GM21619 (cell line): ENCODE data around the gene OR1I1.
"Not testable (repeated sequence)": the region's sequence is repeated elsewhere in the genome, so short reads cannot be mapped to it uniquely, and the experiment has no call there.

Source experiments
- ATAC-seq: cut with Tn5 transposase; IDR thresholded peaks from one replicate; pipeline ENCODE4 v1.9.1; 2021; ENCODE audit not compliant: unreplicated experiment

OR1I1 gene

DNA sequence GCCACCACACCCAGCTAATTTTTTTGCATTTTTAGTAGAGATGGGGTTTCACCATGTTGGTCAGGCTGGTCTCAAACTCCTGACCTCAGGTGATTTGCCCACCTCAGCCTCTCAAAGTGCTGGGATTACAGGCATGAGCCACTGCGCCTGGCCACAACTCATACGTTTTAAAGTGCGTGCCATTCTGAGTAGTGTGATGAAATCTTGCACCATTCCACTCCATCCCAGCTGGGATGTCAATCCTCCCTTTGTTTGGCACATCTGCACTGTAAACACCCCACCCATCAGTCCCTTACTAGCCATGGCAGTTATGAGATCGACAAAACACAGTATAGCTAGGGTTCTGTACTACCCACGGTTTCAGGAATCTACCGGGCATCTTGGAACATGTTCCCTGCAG, 16.0 kb downstream of the OR1I1 start:
- not testable (repeated sequence) for ATAC-seq

DNA sequence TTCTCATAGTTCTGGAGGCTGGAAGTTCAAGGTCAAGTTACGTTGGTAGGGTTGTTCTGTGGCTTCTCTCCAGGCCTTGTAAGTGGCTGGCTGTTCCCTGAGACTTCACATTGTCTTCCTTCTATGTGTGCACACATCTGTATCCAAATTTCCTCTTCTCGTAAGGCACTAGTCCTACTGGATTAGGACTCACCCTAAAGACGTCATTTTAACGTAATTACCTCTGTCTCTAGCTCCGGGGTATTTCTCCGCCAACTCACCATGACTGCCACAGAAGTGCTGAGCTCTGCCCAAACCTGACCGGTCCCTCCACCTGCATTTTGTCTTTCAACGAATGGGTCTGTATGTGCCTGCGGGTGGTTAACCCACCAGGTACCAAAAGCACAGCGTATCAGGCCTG, 16.4 kb downstream of the OR1I1 start:
- no peak for ATAC-seq

DNA sequence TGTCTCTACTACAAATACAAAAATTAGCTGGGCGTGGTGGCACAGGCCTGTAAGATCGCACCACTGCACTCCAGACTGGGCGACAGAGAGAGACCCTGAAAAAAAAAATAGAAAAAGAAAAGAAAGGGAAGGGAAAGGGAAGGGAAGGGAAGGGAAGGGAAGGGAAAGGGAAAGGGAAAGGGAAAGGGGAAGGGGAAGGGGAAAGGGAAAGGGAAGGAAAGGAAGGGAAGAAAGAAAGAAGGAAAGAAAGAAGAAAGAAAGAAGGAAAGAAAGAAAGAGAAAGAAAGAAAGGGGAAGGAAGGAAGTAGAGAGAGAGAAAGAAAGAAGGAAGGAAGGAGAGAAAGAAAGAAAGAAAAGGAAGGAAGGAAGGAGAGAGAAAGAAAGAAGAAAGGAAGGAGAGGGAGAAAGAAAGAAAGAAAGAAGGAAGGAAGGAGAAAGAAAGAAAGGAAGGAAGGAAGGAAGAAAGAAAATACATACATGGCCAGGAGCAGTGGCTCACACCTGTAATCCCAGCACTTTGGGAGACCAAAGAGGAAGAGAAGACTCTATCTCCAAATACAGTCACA, 17.1 kb downstream of the OR1I1 start:
- ATAC-seq = no peak

DNA sequence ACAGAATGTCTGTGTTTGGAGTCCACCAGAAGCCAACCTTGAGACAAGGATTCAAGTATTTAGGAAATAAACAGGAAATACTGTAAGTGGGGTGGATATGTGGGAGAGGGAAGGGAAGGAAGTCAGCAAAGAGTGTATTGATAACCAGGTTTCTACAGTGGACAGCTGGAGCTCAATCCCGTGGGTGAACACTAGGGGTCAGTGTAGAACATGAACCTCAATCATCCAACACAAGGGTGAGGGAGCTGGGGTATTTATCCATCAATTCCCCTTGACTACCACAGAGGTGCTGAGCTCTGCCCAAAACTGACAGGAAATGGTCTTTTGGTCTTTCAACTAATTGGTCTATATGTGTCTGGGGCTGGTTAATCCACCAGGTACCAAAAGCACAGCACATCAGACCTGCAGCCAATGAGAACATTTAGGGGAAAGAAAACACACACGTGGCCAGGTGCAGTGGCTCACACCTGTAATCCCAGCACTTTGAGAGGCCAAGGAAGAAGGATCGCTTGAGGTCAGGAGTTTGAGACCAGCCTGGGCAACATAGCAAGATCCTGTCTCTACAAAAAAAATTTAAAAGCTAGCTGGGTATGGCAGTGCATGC, 19.6 kb downstream of the OR1I1 start:
- ATAC-seq = no peak

DNA sequence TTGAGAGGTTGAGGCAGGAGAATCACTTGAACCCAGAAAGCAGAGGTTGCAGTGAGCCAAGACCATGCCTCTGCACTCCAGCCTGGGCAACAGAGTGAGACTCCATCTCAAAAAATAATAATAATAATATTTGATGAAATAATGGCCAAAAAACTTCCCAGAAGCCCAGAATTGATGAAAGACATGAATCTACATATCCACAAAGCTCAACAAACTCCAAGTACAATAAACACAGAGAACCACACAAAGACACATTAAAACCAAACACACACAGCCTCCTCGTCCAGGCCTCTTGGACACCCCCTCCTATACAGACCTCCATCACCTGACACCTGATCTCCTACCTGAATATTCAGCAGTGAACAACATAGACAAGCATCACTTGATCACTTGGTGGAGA, 22.0 kb downstream of the OR1I1 start:
- ATAC-seq = no peak

DNA sequence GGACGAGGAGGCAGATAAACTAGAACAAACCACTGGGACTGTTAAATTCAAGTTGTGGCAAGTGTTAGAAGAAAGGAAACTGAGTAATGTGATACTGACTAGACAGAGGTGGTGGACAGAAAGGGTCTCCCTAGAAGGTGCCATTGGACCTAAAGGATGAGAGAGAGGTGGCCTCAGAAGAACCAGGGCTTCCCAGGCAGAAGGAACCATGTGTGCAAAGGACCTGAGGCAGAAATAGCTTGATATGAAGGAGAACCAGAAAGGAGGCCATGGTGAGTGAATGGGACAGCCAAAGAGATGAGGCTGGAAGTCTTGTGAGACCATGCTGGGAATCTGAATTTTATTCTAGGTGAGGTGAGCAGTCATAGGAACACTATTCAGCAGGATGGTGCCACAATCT, 22.4 kb downstream of the OR1I1 start:
- ATAC-seq = no peak

DNA sequence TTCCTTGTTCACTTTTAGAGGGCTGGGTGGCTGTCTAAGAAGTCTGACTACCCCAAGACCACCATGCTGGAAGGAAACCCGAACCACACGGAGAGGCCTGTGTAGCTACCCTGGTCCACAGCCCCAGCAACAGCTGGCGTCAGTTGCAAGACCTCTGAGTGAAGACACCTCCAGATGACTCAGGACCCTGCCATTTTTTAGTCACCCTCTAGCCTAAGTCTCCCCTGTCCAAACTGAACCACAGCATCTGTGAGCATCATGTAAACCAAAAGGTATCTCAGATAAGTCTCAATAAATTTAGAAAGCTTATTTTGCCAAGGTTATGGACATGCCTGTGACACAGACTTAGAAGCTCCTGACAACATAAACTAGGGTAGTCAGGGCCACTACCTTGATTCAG, 23.0 kb downstream of the OR1I1 start:
- ATAC-seq = no peak

DNA sequence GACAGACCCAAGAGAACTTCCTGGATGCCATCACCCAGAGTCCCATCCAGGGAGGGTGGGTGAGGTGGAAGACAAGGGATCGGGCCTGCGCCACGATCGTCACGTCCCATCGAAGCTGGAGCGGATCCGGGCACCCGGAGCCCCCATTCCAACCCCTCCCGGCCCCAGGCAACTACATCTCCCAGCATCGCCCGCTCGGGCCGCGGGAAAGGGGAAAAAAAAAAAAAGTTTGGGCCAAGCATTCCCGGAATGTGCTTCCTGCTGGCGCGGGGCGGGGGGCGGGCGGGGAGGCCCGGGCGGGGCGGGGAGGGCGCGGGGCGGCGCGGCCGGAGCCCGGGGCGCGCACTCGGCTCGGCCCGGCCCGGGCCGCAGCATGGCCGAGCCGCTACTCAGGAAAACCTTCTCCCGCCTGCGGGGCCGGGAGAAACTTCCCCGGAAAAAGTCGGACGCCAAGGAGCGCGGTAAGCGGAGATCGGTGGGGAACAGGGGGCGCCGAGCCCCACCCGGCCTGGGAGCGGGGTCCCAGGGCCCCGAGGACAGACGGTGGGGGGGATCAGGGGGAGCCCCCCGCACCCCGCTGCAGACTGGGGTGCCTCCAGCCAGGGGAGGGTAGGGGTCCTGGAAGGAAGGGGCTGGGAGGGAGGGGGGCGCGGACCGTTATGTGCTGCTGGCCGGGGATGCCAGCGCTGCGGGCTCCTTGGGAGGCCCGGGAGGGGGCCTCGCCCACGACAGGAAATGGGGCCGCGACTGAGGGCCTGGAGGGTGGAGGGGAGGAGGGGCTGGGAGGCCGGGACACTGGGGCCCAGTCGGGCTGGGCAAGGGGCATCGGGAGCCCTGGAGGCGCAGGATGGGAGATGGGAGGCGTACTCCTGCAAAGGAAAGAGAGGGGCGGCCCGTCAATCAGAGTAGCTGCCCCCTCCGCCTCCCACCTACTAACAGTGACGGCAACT, 25.3 kb downstream of the OR1I1 start, which contains the start of gene SYDE1:
TSS of gene SYDE1 (plus strand) at position 341 of the 950 bp plus-strand sequence. CDS start at position 374, 33 bp downstream.
- ATAC-seq = no peak

DNA sequence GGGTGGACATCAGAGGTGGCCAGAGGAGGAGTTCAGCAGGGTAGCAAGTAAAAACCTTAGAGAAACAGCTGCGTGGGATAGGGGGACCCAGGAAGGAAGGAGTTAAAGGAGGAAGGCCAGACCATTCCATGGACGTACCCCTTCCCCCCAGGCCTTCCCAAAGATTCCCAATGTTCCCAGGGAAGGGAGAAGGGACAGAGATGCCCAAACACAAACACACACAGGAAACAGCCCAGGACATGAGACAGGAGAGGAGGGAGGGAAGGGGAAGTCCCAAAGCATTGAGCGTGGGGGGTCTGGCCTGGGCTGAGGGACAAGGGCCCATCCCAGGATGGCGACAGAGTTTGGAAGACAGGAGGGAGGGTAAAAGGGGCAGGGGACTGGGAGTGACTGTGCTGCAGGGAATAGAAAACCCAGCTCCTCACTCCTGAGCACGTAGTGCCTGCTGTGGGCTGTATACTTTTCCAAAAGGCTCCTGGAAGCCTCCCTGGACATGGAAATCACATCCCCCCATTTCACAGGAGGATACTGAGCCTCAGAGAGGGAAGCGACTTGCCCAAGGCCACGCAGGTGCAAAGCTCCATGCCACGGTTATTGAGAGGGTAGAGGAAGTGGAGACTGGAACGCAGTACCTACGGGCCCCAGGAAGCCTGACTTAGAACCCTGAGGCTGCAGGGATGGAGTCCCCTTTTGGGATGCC, 26.3 kb downstream of the OR1I1 start:
- no peak for ATAC-seq

DNA sequence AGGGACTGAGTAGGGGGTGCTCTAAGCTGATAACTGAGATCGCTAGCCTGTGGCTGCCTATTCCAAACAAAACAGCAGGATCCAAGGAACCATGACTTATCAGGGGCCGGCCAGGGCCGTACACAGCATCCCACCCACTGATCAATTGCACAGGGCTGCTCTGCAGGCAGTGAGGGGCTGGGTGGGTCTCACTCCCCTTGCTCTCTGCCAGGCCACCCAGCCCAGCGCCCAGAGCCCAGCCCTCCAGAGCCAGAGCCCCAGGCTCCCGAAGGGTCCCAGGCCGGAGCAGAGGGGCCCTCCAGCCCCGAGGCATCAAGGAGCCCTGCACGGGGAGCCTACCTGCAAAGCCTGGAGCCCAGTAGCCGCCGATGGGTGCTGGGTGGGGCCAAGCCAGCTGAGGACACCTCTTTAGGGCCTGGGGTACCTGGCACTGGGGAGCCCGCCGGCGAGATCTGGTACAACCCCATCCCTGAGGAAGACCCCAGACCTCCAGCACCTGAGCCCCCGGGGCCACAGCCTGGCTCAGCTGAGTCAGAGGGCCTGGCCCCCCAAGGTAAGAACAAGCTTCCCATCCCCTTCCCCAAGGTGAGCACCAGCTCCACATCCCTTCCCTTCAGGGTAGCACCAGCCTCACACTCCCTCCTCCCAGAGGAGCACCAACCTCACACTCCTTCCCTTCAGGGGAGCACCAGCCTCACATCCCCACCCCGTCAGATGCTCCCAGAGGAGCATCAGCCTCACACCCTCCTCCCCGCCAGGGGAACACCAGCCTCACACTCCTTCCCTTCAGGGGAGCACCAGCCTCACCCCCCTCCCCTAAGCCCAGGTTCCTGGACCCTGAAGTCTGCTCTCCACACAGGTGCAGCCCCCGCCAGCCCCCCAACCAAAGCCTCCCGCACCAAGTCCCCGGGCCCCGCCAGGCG, 27.1 kb downstream of the OR1I1 start:
- ATAC-seq = no peak

DNA sequence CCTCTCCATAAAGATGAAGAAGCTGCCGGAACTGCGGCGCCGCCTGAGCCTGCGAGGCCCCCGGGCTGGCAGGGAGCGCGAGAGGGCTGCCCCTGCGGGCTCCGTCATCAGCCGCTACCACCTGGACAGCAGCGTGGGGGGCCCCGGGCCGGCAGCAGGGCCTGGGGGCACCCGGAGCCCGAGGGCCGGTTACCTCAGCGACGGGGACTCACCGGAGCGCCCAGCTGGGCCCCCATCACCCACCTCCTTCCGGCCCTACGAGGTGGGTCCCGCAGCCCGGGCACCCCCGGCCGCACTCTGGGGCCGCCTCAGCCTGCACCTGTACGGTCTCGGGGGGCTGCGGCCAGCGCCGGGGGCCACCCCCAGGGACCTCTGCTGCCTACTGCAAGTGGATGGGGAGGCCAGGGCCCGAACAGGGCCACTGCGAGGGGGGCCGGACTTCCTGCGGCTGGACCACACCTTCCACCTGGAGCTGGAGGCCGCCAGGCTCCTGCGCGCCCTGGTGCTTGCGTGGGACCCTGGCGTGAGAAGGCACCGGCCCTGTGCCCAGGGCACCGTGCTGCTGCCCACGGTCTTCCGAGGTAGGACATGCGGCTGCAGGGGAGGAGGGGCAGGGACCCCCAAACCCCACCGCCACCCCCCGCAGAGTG, 27.9 kb downstream of the OR1I1 start:
- ATAC-seq = no peak

DNA sequence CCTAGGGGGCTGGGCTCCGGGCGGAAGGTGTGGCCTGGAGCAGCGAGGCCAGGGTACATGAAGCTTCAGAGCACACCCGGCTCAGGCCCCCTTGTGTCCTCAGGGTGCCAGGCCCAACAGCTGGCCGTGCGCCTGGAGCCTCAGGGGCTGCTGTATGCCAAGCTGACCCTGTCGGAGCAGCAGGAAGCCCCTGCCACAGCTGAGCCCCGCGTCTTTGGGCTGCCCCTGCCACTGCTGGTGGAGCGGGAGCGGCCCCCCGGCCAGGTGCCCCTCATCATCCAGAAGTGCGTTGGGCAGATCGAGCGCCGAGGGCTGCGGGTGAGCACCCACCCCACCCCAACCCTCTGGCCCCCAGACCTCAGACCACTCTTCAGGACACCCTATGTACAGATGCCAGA, 28.4 kb downstream of the OR1I1 start:
- ATAC-seq = no peak

DNA sequence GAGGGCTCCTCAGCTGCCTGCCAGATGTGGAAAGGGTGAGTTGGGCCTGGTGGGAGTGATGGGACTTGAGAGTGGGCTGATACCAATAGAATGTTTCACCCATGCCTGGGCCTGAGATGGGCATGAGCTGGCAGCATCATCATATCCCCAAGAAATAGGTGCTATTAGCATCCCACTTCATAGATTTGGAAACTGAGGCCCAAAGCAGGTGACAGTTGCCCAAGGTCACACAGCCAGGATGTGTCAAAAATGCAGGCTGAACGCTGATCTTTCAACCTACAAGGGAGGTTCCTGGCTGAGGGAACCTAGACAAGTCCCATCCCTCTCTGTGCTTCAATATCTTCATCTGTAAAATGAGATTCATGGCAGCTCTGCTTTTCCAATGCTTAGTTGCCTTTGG, 29.7 kb downstream of the OR1I1 start:
- ATAC-seq = no peak

DNA sequence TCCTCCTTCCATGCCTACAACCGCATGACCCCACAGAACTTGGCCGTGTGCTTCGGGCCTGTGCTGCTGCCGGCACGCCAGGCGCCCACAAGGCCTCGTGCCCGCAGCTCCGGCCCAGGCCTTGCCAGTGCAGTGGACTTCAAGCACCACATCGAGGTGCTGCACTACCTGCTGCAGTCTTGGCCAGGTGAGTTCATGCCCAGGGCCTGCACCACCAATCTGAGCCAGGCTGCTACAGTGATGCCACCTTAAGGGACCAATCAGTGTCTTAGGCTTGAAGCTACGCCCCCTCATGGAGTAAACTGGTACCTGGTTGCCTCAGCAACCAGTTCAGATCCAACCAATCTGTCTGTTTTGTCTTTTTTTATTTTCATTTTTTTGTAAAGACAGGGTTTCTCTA, 30.4 kb downstream of the OR1I1 start:
- ATAC-seq = no peak

DNA sequence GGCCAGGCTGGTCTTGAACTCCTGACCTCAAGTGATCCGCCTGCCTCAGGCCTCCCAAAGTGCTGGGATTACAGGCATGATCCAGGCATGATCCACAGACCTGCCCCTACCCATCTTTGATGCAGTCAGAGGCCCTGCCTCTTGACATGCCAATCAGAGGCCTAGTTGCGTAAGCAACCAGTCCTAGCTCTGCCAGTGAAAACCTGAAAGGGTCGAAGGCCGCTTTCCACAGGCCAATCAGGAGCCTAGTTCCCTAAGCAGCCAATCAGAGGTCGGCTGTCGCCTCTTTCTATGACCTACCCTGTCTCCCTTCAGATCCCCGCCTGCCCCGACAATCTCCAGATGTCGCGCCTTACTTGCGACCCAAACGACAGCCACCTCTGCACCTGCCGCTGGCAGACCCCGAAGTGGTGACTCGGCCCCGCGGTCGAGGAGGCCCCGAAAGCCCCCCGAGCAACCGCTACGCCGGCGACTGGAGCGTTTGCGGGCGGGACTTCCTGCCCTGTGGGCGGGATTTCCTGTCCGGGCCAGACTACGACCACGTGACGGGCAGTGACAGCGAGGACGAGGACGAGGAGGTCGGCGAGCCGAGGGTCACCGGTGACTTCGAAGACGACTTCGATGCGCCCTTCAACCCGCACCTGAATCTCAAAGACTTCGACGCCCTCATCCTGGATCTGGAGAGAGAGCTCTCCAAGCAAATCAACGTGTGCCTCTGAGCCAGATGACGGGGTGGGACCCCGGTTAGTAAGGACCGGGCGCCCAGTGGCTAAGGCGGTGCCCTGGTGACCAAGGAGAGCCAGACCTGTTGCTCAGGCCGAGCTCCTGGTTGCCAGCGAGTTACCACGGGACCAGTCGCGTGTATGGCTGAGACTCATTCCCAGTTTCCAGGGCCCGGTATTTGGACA, 31.5 kb downstream of the OR1I1 start:
- no peak for ATAC-seq

DNA sequence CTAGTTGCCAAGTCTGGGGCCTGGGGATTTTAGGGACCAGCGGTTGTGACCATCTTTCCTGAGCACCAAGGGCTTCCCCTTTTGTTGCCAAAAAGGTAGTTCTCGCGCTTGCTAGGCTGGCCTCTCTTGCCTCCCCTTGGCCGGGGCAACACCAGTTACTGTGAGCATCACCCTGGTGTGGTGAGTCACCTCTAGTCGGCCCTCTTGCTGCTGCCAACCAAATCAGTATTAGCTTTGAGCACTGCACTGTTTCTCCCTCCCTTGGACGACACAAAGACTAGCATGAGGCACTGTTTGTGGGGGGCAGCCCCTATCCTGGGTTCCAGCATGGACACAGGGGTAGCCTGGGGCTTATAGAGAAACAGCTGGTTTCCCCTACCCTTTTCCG, 32.1 kb downstream of the OR1I1 start:
- ATAC-seq = no peak

DNA sequence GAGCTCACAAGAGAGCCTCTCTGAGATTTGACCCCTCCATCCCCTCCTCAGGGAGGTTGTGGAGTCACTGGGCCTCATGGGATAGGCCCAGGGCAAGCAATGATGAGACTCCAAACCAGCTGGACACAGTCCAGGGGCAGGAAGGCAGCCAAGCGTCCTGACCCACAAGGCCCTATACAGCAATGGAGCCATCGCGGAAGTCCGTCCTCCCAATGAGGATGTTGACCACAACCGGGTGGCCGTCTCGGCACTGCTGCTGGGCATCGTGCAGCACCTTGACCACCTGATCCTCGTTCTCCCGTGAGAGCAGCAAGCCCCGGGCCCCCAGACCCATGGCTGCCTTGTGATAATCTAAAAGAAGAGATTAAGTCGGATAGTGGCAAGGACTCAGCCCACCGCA, 33.1 kb downstream of the OR1I1 start:
- no peak for ATAC-seq

DNA sequence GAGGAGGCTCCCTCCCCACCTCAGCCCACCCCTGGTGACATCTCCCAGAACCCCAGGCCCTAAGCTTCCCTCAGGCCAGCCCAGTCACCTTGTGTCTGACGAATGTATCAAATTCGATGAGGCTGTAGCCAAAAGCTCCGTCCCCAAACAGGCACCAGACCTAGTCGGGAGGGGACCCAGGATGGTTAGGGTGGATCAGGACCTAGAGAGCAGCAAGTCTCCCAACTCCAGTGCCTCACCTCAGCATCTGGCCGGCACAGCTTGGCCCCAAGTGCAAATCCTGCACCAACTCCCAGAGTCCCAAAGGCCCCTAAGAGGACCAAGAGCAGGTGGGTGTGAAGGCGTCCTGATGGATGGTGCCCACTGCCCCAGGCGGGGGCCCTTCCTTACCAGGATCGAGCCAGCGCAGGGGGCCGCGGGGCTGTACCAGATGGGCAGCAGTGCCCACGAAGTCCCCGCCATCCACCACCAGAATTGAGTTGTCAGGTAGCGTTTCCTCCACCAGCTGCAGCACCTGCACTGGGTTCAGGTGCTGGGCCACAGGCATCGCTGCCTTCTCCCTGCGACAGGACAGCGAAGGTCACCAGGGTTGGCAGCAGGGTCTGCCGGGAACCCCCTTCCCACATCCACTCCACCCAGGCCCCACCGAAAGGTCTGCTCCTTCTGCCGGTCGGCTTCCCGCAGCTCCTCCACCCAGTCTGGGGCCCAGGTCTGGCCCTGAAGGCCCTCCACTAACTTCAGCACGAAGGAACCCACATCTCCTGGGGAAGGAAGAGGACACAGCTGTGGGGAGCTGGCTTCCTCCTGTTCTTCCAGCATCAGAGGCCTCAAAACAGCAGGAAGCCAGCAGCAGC, 34.0 kb downstream of the OR1I1 start:
- ATAC-seq = no peak
